GM19193 (cell line): ENCODE data around the gene SPTSSA.

Experiments
- POLR2A ChIP-seq: IDR thresholded peaks from 4 replicates; pipeline ENCODE4 v1.6.1; 2011; ENCODE audit not compliant: insufficient read depth, insufficient read length; ENCODE audit errors: extremely low read depth

Gene SPTSSA

DNA sequence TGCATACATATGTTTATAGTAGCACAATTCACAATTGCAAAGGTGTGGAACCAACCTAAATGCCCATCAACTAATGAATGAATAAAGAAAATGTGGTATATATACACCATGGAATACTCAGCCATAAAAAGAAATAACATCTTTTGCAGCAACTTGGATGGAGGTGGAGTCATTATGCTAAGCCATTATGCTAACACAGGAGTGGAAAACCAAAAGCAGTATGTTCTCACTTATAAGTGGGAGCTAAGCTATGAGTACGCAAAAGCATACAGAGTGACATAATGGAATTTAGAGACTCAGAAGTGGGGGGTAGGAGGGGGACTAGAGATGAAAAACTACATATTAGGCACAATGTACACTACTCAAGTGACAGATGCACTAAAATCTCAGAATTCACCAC lies 16.2 kb upstream of the SPTSSA start:
- no peak for TF ChIP-seq POLR2A

- no peak for TF ChIP-seq POLR2A
These were observed 13.1 kb upstream of the SPTSSA start for GRCh38 chr14:34475163-34475562.

DNA sequence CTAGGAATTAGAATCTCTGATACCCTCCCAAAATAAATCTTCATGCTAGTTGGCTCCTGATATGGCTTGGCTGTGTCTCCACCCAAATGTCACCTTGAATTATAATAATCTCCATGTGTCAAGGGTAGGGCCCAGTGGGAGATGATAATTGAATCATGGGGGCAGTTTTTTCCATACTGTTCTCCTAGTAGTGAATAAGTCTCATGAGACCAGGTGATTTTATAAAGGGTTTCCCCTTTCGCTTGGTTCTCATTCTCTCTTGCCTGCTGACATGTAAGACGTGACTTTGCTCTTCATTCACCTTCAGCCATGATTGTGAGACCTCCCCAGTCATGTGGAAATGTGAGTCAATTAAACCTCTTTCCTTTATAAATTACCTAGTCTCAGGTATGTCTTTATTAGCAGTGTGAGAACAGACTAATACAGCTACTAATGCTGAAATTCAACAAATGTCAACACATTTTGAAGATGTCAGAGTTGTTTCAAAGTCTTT lies 12.2 kb upstream of the SPTSSA start:
- no peak for TF ChIP-seq POLR2A

DNA sequence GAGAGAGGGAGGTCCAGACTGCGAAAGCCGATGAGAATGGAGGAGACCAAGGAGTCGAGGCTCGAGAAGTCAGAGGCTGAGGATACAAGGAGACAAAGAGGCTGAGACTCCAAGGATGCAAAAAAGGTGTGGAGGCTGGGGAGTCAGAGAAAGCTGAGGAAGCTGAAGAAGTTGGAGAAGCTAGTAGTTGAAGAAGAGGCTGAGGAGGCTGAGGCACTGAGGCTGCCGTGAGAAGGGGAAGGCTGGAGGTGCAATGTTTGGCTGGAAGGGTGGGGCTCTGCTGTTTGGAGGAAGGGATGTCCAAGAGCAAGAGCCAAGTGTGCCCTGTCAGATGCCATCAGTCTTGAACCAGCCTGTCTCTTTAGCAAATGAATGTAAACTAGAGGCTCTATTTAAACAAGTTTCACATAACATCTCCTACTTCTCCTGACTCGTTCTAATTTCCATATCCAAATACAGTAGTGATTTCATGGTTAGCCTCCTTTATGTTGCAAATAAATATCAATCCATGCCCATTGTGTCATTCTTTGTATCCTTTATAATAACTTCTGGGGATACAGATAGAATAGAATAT lies 10.8 kb upstream of the SPTSSA start:
- TF ChIP-seq POLR2A, result no peak

GRCh38 chr14:34470319-34470718 lies 8.3 kb upstream of the SPTSSA start:
- no peak for TF ChIP-seq POLR2A

DNA sequence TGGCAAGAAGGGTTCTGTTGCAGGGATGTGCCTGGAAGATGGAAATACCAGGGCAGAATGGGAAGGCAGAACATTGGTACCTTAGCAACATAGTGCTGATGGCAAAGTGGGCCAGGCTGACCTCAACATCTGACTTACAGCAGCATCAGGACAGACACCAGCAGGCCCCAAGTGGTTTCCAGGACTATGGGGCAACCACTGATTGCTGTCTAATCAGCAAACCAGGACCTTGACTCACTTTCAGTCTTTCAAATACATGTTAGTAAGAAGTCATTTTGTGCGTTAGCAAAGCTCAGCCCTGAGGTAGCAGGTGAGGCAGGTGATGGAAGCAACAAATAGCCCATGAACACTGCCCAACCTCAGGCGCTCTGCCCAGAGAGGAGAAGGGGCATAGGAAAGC lies 4.7 kb upstream of the SPTSSA start:
- no peak for TF ChIP-seq POLR2A

DNA sequence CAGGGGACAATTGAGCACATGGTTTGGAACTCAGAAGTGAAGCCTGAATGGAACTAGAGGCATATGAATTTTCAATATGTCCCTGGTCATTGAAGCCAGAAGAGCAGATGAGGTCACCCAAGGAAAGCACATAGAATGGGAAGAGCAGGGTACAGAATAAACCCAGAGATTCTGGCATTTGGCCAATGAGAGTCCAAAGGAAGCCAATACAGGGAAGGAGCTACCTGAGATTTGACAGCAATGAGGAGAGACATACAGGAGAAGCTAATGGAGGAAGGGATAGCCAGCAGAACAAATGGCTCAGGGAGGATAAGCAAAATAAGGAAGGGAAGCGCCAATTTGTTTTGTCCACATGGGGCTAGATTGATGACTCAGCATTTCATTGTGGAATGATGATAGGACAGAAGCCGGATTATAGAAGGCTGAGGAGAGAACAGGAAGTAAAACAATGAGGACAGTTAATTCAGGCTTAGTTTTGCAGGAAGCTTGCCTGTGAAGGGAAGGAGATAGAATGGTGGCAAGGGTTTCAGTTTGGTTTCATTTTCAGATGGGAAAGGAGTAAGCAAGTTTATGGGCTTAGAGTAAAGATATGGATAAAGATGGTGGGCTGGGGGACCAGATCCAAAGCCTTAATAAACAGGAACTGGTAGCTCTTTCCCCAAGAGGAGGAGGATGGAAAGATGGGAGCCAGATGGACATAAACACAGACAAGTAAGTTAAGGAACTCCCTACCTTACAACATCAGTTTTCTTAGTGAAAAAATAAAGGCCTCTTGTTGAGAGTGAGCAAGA lies 3.2 kb upstream of the SPTSSA start:
- no peak for TF ChIP-seq POLR2A

GRCh38 chr14:34463598-34463961 lies 1.5 kb upstream of the SPTSSA start:
- TF ChIP-seq POLR2A, result no peak

- no peak for TF ChIP-seq POLR2A
These were observed 507 bp downstream of the SPTSSA start for GRCh38 chr14:34461334-34462131.

GRCh38 chr14:34460841-34461240 lies 1.2 kb downstream of the SPTSSA start:
- no peak for TF ChIP-seq POLR2A

GRCh38 chr14:34460295-34460694 lies 1.7 kb downstream of the SPTSSA start:
- TF ChIP-seq POLR2A, result no peak

GRCh38 chr14:34457186-34457585 lies 4.9 kb downstream of the SPTSSA start:
- no peak for TF ChIP-seq POLR2A

DNA sequence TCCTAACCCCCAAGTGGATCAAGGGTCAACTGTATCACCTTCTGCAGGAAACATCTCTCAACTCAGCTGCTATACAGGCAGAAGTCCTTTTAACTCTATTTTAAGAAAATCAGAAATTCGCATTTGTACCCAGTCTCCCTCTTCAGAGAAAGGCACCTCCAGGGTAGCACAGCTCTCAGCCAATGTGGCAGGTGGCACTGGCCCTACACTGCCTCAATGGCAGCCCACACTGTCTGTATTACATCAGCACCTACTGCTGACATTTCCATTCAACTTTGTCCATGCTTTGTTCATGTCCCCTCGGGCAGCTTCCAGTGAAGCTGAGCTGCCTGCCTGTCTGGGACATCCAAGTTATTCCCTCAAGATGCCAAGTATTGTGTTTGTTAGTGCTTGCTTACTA lies 8.8 kb downstream of the SPTSSA start:
- no peak for TF ChIP-seq POLR2A

DNA sequence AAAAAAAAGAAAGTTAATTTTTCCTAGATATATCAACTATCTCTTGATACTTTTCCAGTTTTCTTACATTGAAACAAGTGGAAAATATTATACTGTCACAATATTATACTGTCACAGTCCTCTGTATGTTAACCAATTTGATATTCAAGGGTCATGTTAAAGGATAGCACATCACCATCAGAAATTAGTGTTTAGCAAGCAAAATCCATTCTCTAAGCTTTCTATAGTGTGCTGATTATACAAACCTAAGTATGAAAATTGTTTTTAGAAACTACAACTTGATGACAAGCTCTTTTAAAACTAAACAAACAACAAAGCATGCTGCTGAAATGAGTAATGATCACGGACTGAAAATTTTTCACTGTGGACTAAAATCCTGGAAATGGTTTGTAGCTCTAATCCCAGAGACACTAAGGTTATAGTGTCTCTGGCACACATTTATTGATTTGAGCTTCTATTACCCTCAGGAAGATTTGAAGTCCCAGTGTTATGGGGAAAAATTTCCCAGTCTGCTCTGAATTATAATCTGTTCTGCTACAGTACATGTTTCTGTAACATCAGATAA lies 9.7 kb downstream of the SPTSSA start:
- TF ChIP-seq POLR2A, result no peak

DNA sequence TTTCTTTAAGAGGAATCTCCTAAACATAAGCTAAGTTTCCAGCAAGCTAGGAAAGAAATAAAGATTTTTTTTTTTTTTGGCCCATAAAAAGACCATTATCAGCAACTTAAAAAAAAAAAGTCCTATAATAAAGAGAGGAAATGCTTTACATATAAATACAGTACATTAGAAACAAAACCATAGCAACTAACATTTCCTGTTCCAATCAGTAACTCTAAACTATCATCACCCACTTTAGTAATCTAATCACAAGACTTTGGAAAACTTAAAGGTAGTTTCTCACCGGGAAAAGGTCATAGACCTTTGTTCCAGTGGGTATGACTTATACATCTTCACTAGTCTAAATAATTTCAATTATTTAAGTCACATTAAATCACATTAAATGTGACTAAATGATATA lies 11.1 kb downstream of the SPTSSA start:
- TF ChIP-seq POLR2A, result no peak
